Epidermal melanocyte (primary cell): ENCODE data around the gene THY1.
A peak's percentile ranks its signal among the peaks of the same experiment; 100 is the strongest.
"Not testable (repeated sequence)": the region's sequence is repeated elsewhere in the genome, so short reads cannot be mapped to it uniquely, and the experiment has no call there.

Source experiments
- DNase-seq: peaks from one replicate; pipeline ENCODE4 v3.0.0; 2011; ENCODE audit warnings: low spot score; ENCODE audit not compliant: insufficient read length

The THY1 gene

GRCh38 chr11:119445850-119446249 lies 22.9 kb upstream of the THY1 start:
- DNase-seq, result no peak

GRCh38 chr11:119445379-119445778 lies 22.4 kb upstream of the THY1 start:
- no peak for DNase-seq

- DNase-seq, result no peak
These were observed 18.9 kb upstream of the THY1 start for GRCh38 chr11:119441898-119442243.

GRCh38 chr11:119438599-119438998 lies 15.6 kb upstream of the THY1 start:
- no peak for DNase-seq

- DNase-seq, result not testable (repeated sequence)
These were observed 14.5 kb upstream of the THY1 start for GRCh38 chr11:119437521-119437920.

GRCh38 chr11:119436711-119437110 lies 13.7 kb upstream of the THY1 start:
- DNase-seq, result no peak

GRCh38 chr11:119436093-119436492 lies 13.1 kb upstream of the THY1 start:
- DNase-seq, result no peak

- DNase-seq, result no peak
These were observed 11.8 kb upstream of the THY1 start for GRCh38 chr11:119434591-119435330.

- no peak for DNase-seq
These were observed 10.4 kb upstream of the THY1 start for GRCh38 chr11:119433358-119433725.

GRCh38 chr11:119432484-119433357 lies 9.7 kb upstream of the THY1 start:
- peak; percentile 45 for DNase-seq

GRCh38 chr11:119431523-119431922 lies 8.6 kb upstream of the THY1 start:
- no peak for DNase-seq

GRCh38 chr11:119427279-119427678 lies 4.3 kb upstream of the THY1 start:
- no peak for DNase-seq

- DNase-seq, result no peak
These were observed 3.2 kb upstream of the THY1 start for GRCh38 chr11:119426142-119426541.

GRCh38 chr11:119424775-119425174 lies 1.8 kb upstream of the THY1 start:
- DNase-seq, result no peak

- no peak for DNase-seq
These were observed 1.3 kb upstream of the THY1 start for GRCh38 chr11:119424276-119424675.

- no peak for DNase-seq
These were observed 710 bp upstream of the THY1 start for GRCh38 chr11:119423509-119424254.

GRCh38 chr11:119421941-119422808 lies 797 bp downstream of the THY1 start:
- DNase-seq, result no peak

- DNase-seq, result no peak
These were observed 1.6 kb downstream of the THY1 start for GRCh38 chr11:119421351-119421750.

GRCh38 chr11:119420631-119421030 lies 2.3 kb downstream of the THY1 start:
- DNase-seq, result no peak

- no peak for DNase-seq
These were observed 3.0 kb downstream of the THY1 start for GRCh38 chr11:119419834-119420492.

GRCh38 chr11:119419246-119419645 lies 3.7 kb downstream of the THY1 start:
- no peak for DNase-seq
